HG03139 (cell line): ENCODE data around the gene ERP27.
A peak's percentile ranks its signal among the peaks of the same experiment; 100 is the strongest.

Source experiments
- ATAC-seq: cut with Tn5 transposase; IDR thresholded peaks from one replicate; pipeline ENCODE4 v1.9.1; 2021; ENCODE audit not compliant: unreplicated experiment

ERP27 gene

GRCh38 chr12:14959916-14960496, 21.7 kb upstream of the ERP27 start:
- no peak for ATAC-seq

GRCh38 chr12:14959463-14959862, 21.1 kb upstream of the ERP27 start:
- ATAC-seq, result no peak

- ATAC-seq, result no peak
Observed at GRCh38 chr12:14959126-14959440, 20.7 kb upstream of the ERP27 start.

- no peak for ATAC-seq
Observed at GRCh38 chr12:14958361-14959125, 20.2 kb upstream of the ERP27 start.

GRCh38 chr12:14957551-14958168, 19.3 kb upstream of the ERP27 start:
- ATAC-seq, result no peak

GRCh38 chr12:14956905-14957304, 18.6 kb upstream of the ERP27 start:
- no peak for ATAC-seq

- ATAC-seq, result peak; percentile 35
Observed at GRCh38 chr12:14956024-14956891, 17.9 kb upstream of the ERP27 start.

- no peak for ATAC-seq
Observed at GRCh38 chr12:14954269-14954668, 15.9 kb upstream of the ERP27 start.

- ATAC-seq, result no peak
Observed at GRCh38 chr12:14953752-14954151, 15.4 kb upstream of the ERP27 start.

- ATAC-seq, result peak; percentile 51
Observed at GRCh38 chr12:14952299-14952921, 14.1 kb upstream of the ERP27 start.

GRCh38 chr12:14951851-14952250, 13.5 kb upstream of the ERP27 start:
- ATAC-seq, result no peak

GRCh38 chr12:14950982-14951746, 12.8 kb upstream of the ERP27 start:
- ATAC-seq, result no peak

GRCh38 chr12:14950421-14950820, 12.1 kb upstream of the ERP27 start:
- no peak for ATAC-seq

GRCh38 chr12:14949631-14950030, 11.3 kb upstream of the ERP27 start:
- no peak for ATAC-seq

- ATAC-seq, result peak; percentile 95
Observed at GRCh38 chr12:14948672-14949071, 10.3 kb upstream of the ERP27 start.

- ATAC-seq, result no peak
Observed at GRCh38 chr12:14946861-14947260, 8.5 kb upstream of the ERP27 start.

GRCh38 chr12:14946162-14946561, 7.8 kb upstream of the ERP27 start:
- ATAC-seq, result no peak

- ATAC-seq, result no peak
Observed at GRCh38 chr12:14942196-14942931, 4.0 kb upstream of the ERP27 start.

GRCh38 chr12:14941369-14941768, 3.0 kb upstream of the ERP27 start:
- no peak for ATAC-seq

- no peak for ATAC-seq
Observed at GRCh38 chr12:14937689-14938088, 648 bp downstream of the ERP27 start.
